ENCODE results near the gene GALK1. TPM values are rescaled to one million over a fixed set of nuclear protein-coding genes. Genes with fewer than 3 reads are reported as not detected.

Gene GALK1
- total and polyA plus RNA-seq, 9 of the 15 experiments (the other 6 are each of a cell fraction or from before 2014, with no cell fraction given) = 0.45 to 51.6 (median 17.4) TPM

GRCh38 chr17:75807861-75808260 lies 42.9 kb upstream of the GALK1 start:
- 77% methylated on average over 3 of the region's 3 CpGs for WGBS (ENCODE audit: insufficient coverage, low coverage, missing lambda C conversion rate)
- Histone ChIP-seq H3K4me3 (no peak overlapping the region), H2AFZ (ENCODE audit: low read depth, low read length) (no peak overlapping the region), H3K9me1 (ENCODE audit: control insufficient read depth, insufficient read depth, low read length) (no peaks in the 10 kb centered on the region), H3K4me1 (replicated peaks in 1 of 2; ENCODE audit: control insufficient read depth in 2 of 2, insufficient read depth in 2 of 2, low read length in 2 of 2) (peaks cover 10 to 20% of the 10 kb centered on the region in 2 experiments), H3K27ac (ENCODE audit: extremely low read depth, low read depth, low read length) (no peak overlapping the region), H3K79me2 (ENCODE audit: control insufficient read depth, insufficient read depth, low read length) (no peaks in the 10 kb centered on the region), H3K9ac (ENCODE audit: insufficient read depth in 1 of 2, low read depth in 2 of 2, low read length in 2 of 2) (no peak overlapping the region), H3K36me3 (ENCODE audit: control insufficient read depth, insufficient read depth, low read length) (peaks cover 26% of the 10 kb centered on the region; the same call in 2 of the 3 replicates), H3K4me2 (ENCODE audit: insufficient read depth, low read length) (no peak overlapping the region), H3K9me3 (replicated peaks; ENCODE audit: control insufficient read depth, insufficient read depth, low read depth, low read length) (no peaks in the 10 kb centered on the region), H3K27me3 (ENCODE audit: control insufficient read depth in 2 of 2, insufficient read depth in 2 of 2, low read length in 2 of 2) (no peaks in the 10 kb centered on the region), H4K20me1 (replicated peaks; ENCODE audit: control insufficient read depth, insufficient read depth, low read length) (no peaks in the 10 kb centered on the region)
- TF ChIP-seq, protein P1, sequence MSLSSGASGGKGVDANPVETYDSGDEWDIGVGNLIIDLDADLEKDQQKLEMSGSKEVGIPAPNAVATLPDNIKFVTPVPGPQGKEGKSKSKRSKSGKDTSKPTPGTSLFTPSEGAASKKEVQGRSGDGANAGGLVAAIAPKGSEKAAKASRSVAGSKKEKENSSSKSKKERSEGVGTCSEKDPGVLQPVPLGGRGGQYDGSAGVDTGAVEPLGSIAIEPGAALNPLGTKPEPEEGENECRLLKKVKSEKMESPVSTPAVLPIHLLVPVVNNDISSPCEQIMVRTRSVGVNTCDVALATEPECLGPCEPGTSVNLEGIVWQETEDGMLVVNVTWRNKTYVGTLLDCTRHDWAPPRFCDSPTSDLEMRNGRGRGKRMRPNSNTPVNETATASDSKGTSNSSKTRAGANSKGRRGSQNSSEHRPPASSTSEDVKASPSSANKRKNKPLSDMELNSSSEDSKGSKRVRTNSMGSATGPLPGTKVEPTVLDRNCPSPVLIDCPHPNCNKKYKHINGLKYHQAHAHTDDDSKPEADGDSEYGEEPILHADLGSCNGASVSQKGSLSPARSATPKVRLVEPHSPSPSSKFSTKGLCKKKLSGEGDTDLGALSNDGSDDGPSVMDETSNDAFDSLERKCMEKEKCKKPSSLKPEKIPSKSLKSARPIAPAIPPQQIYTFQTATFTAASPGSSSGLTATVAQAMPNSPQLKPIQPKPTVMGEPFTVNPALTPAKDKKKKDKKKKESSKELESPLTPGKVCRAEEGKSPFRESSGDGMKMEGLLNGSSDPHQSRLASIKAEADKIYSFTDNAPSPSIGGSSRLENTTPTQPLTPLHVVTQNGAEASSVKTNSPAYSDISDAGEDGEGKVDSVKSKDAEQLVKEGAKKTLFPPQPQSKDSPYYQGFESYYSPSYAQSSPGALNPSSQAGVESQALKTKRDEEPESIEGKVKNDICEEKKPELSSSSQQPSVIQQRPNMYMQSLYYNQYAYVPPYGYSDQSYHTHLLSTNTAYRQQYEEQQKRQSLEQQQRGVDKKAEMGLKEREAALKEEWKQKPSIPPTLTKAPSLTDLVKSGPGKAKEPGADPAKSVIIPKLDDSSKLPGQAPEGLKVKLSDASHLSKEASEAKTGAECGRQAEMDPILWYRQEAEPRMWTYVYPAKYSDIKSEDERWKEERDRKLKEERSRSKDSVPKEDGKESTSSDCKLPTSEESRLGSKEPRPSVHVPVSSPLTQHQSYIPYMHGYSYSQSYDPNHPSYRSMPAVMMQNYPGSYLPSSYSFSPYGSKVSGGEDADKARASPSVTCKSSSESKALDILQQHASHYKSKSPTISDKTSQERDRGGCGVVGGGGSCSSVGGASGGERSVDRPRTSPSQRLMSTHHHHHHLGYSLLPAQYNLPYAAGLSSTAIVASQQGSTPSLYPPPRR (CRISPR knock-in tag; IDR thresholded peaks at IDR 0.05; ENCODE audit: borderline replicate concordance) = no peak
- no peak for TF ChIP-seq NEUROD1 (IDR thresholded peaks at IDR 0.05; ENCODE audit: borderline replicate concordance, low read depth, low read length, partially characterized antibody)
- TF ChIP-seq, protein P2, sequence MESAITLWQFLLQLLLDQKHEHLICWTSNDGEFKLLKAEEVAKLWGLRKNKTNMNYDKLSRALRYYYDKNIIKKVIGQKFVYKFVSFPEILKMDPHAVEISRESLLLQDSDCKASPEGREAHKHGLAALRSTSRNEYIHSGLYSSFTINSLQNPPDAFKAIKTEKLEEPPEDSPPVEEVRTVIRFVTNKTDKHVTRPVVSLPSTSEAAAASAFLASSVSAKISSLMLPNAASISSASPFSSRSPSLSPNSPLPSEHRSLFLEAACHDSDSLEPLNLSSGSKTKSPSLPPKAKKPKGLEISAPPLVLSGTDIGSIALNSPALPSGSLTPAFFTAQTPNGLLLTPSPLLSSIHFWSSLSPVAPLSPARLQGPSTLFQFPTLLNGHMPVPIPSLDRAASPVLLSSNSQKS (CRISPR knock-in tag; IDR thresholded peaks at IDR 0.05) = no peak
- TF ChIP-seq HLTF (IDR thresholded peaks at IDR 0.05) = no peak
- no peak for TF ChIP-seq FUS (optimal IDR thresholded peaks at IDR 0.05; ENCODE audit: low read depth, low read length)
- TF ChIP-seq EZH2 (IDR thresholded peaks at IDR 0.05; ENCODE audit: borderline replicate concordance, low read depth, low read length) = no peak
- TF ChIP-seq TEAD1 (CRISPR knock-in tag; IDR thresholded peaks at IDR 0.05) = no peak
- no peak for TF ChIP-seq POLR2G (IDR thresholded peaks at IDR 0.05; ENCODE audit: low read depth, low read length)
- no peak for TF ChIP-seq ZNF23 (CRISPR knock-in tag; IDR thresholded peaks at IDR 0.05)
- no peak for TF ChIP-seq PRPF4 (IDR thresholded peaks at IDR 0.05; ENCODE audit: insufficient read depth, low read depth, low read length, poor library complexity, severe bottlenecking)
- no peak for TF ChIP-seq ZNF121 (CRISPR knock-in tag; conservative IDR thresholded peaks at IDR 0.05)
- TF ChIP-seq ETS2 (tag; IDR thresholded peaks at IDR 0.05; ENCODE audit: borderline replicate concordance, poor library complexity, severe bottlenecking) = no peak
- no peak for TF ChIP-seq MCM2 (IDR thresholded peaks at IDR 0.05; ENCODE audit: low read depth)
- no peak for TF ChIP-seq ZNF143 (CRISPR knock-in tag; IDR thresholded peaks at IDR 0.05)
- BruUV-seq (replicated peaks) = no TSS peak
- FAIRE-seq = no peak
- no peak for DNase-seq (ENCODE audit: extremely low read depth in 1 of 4, low spot score in 3 of 4)
- in situ Hi-C loops (cut with MboI) = no loop called here
- ATAC-seq = no peak
- CTCF ChIA-PET (ENCODE audit: low intra/inter-chr PET ratio) = no interaction called here
- POLR2A ChIA-PET = interaction anchor here (0.6 to 4.1 kb wide), 11 partner anchors 8 to 438 kb away, joined by 3 to 37 read pairs (median 4); partner anchors contain the start of gene UNK
- intact Hi-C loops (cut with micrococcal nuclease) = no loop called here

All from K562 (cell line).